Fibroblast of lung (primary cell): Measurements from ENCODE around the gene ZSCAN1. TPM values are rescaled to one million over a fixed set of nuclear protein-coding genes. Genes with fewer than 3 reads are reported as not detected.

ENCODE experiments used
- DNase-seq, 2 donors: peaks; one replicate each; pipeline versions ENCODE4 v3.0.0 to v3.0.0-alpha.2; 2010; ENCODE audit warnings: low read depth in 2 of 2
- H2AFZ ChIP-seq: 2 replicates; pipeline ENCODE4 v1.5.1; 2012; ENCODE audit warnings: low read length, control low read depth, inconsistent platforms
- H3K27ac ChIP-seq: 2 replicates; pipeline ENCODE4 v1.5.1; 2011; ENCODE audit warnings: low read length, control low read depth; ENCODE audit not compliant: insufficient read depth
- H3K27me3 ChIP-seq: 2 replicates; pipeline ENCODE4 v1.5.1; 2011; ENCODE audit warnings: mild to moderate bottlenecking, low read length; ENCODE audit not compliant: control insufficient read depth, insufficient read depth
- H3K36me3 ChIP-seq: 2 replicates; pipeline ENCODE4 v1.5.1; 2011; ENCODE audit warnings: low read length; ENCODE audit not compliant: control insufficient read depth, insufficient read depth
- H3K4me1 ChIP-seq: 2 replicates; pipeline ENCODE4 v1.5.1; 2011; ENCODE audit warnings: low read length; ENCODE audit not compliant: control insufficient read depth, insufficient read depth; ENCODE audit errors: extremely low read depth
- H3K4me2 ChIP-seq: 2 replicates; pipeline ENCODE4 v1.5.1; 2011; ENCODE audit warnings: low read length, control low read depth; ENCODE audit not compliant: insufficient read depth; ENCODE audit errors: extremely low read depth
- H3K4me3 ChIP-seq, 4 experiments: fragments of 200-600 bp in 1 of 4; sonication (generic) in 1 of 4; replicated peaks in 1 of 4; 2 replicates each; pipeline ENCODE4 v1.5.1; 2011 to 2016; ENCODE audit warnings: low read length in 4 of 4, low read depth in 3 of 4, mild to moderate bottlenecking in 3 of 4, control low read depth in 2 of 4, inconsistent platforms in 1 of 4, mixed read lengths in 1 of 4; ENCODE audit not compliant: insufficient read depth in 1 of 4; ENCODE audit errors: control extremely low read depth in 1 of 4
- H3K79me2 ChIP-seq: 2 replicates; pipeline ENCODE4 v1.5.1; 2012; ENCODE audit warnings: mild to moderate bottlenecking, low read length, inconsistent platforms; ENCODE audit not compliant: control insufficient read depth, insufficient read depth
- H3K9ac ChIP-seq: 2 replicates; pipeline ENCODE4 v1.5.1; 2011; ENCODE audit warnings: mild to moderate bottlenecking, low read length, control low read depth; ENCODE audit not compliant: insufficient read depth
- H3K9me3 ChIP-seq: 2 replicates; pipeline ENCODE4 v1.5.1; 2012; ENCODE audit warnings: low read depth, low read length; ENCODE audit not compliant: control insufficient read depth, insufficient read depth
- H4K20me1 ChIP-seq: 2 replicates; pipeline ENCODE4 v1.5.1; 2011; ENCODE audit warnings: low read length; ENCODE audit not compliant: control insufficient read depth, insufficient read depth; ENCODE audit errors: extremely low read depth
- EZH2 ChIP-seq: IDR thresholded peaks from 2 replicates; pipeline ENCODE4 v1.5.1; 2012; ENCODE audit warnings: low read length, control low read depth, mild to moderate bottlenecking; ENCODE audit errors: missing control alignments
- polyA plus RNA-seq, 2 donors: library from polyadenylated mRNA; depleted of rRNA in 1 of 2; stranded (reverse) in 1 of 2; unstranded in 1 of 2; fragments of >200 nt; gene quantifications; 2 replicates each; pipeline ENCODE4 v1.2.1, GENCODE V29; 2011 to 2012; ENCODE audit warnings: missing spikeins in 1 of 2
- total RNA-seq: library from RNA; depleted of rRNA; stranded (reverse); fragments of >200 nt; gene quantifications from 2 replicates; pipeline ENCODE4 v1.2.1, GENCODE V29; 2014
- TF ChIP-seq, protein P1 (sequence below), 2 donors: IDR thresholded peaks in 1 of 2; conservative IDR thresholded peaks in 1 of 2; 1 replicate in 1 of 2; 2 replicates in 1 of 2; pipeline ENCODE4 v1.5.1; 2011 to 2012; ENCODE audit warnings: low read length in 2 of 2, control low read depth in 1 of 2, inconsistent platforms in 1 of 2, low read depth in 1 of 2, mild to moderate bottlenecking in 1 of 2

The ZSCAN1 gene
- total and polyA plus RNA-seq, 2 donors (not counting 1 experiment from before 2014, with no cell fraction given): not detected

DNA sequence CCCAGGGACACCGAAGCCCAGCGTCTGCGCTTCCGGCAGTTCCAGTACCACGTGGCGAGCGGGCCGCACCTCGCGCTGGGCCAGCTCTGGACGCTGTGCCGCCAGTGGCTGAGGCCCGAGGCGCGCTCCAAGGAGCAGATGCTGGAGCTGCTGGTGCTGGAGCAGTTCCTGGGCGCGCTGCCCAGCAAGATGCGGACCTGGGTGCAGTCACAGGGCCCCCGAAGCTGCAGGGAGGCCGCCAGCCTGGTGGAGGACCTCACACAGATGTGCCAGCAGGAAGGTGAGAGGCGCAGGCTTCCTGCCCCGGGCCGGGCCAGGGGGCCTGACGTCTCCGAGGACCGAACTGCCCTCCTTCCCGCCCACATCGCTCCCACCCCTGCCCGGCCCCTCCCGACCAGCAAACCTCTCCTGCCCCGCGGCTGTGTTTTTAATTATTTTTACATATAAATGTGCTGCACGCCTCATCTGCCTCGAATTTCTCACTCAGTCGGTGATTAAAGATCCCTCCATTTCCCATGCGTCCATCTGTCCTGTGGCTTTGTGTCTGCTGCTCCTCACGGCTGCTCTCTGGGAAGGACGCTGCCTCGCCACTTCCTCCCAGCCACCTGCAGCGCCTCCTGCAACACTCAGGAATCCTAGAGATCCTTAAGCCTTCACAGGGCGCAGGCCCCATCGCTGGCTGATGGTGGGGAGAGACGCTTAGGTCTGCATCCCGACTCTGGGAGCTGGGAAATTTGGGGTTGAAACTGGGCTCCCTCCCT lies 4.3 kb downstream of the ZSCAN1 start:
- no peak overlapping the region for H3K4me2 ChIP-seq
- no peaks in the 10 kb centered on the region for H3K79me2 ChIP-seq
- no peaks in the 10 kb centered on the region for H3K9me3 ChIP-seq
- H3K27me3 ChIP-seq: no peaks in the 10 kb centered on the region
- H3K27ac ChIP-seq: no peak overlapping the region
- H3K9ac ChIP-seq: no peak overlapping the region
- H3K4me3 ChIP-seq: no peak overlapping the region
- H4K20me1 ChIP-seq: no peaks in the 10 kb centered on the region
- no peak overlapping the region for H2AFZ ChIP-seq
- no peaks in the 10 kb centered on the region for H3K36me3 ChIP-seq
- H3K4me1 ChIP-seq: no peaks in the 10 kb centered on the region
- DNase-seq: no peak
- TF ChIP-seq EZH2: no peak
- TF ChIP-seq, protein P1, sequence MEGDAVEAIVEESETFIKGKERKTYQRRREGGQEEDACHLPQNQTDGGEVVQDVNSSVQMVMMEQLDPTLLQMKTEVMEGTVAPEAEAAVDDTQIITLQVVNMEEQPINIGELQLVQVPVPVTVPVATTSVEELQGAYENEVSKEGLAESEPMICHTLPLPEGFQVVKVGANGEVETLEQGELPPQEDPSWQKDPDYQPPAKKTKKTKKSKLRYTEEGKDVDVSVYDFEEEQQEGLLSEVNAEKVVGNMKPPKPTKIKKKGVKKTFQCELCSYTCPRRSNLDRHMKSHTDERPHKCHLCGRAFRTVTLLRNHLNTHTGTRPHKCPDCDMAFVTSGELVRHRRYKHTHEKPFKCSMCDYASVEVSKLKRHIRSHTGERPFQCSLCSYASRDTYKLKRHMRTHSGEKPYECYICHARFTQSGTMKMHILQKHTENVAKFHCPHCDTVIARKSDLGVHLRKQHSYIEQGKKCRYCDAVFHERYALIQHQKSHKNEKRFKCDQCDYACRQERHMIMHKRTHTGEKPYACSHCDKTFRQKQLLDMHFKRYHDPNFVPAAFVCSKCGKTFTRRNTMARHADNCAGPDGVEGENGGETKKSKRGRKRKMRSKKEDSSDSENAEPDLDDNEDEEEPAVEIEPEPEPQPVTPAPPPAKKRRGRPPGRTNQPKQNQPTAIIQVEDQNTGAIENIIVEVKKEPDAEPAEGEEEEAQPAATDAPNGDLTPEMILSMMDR (conservative IDR thresholded peaks at IDR 0.05 in 1 of 2, IDR thresholded peaks at IDR 0.05 in 1 of 2; ENCODE audit: low read depth in 1 of 2, low read length in 2 of 2): no peak

DNA sequence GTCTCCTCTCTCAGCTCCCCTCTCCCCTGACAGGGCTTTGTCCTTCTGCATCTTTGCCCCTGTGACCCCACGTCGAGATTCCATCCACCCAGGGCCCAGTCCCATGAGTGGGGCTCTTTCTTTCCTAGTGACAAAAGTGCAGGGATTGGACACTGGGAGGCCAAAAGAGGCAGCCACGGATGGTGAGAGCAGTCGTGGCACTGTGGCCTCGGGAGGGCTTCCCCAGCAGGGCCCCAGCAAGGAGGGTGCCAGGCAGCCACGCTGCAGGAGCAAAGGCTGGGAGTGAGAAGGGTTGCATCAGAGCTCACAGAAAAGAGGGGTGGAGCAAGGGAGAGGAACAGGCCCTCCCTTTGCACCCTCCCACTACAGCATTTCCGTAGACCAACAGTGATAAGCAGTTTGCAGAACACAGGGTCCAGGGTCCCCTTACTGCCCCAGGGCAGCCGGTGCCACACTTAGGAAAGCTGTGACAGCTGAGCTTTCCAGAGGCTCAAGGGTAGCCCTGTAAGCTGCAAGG lies 4.9 kb downstream of the ZSCAN1 start:
- H3K4me1 ChIP-seq: no peaks in the 10 kb centered on the region
- TF ChIP-seq, protein P1 (conservative IDR thresholded peaks at IDR 0.05 in 1 of 2, IDR thresholded peaks at IDR 0.05 in 1 of 2; ENCODE audit: low read depth in 1 of 2, low read length in 2 of 2): no peak
- TF ChIP-seq EZH2: no peak
- no peaks in the 10 kb centered on the region for H3K79me2 ChIP-seq
- H4K20me1 ChIP-seq: no peaks in the 10 kb centered on the region
- no peaks in the 10 kb centered on the region for H3K9me3 ChIP-seq
- H3K36me3 ChIP-seq: no peaks in the 10 kb centered on the region
- no peak overlapping the region for H3K4me2 ChIP-seq
- H3K9ac ChIP-seq: no peak overlapping the region
- no peak overlapping the region for H3K27ac ChIP-seq
- no peak overlapping the region for H2AFZ ChIP-seq
- H3K4me3 ChIP-seq: no peak overlapping the region
- DNase-seq: no peak
- H3K27me3 ChIP-seq: no peaks in the 10 kb centered on the region

DNA sequence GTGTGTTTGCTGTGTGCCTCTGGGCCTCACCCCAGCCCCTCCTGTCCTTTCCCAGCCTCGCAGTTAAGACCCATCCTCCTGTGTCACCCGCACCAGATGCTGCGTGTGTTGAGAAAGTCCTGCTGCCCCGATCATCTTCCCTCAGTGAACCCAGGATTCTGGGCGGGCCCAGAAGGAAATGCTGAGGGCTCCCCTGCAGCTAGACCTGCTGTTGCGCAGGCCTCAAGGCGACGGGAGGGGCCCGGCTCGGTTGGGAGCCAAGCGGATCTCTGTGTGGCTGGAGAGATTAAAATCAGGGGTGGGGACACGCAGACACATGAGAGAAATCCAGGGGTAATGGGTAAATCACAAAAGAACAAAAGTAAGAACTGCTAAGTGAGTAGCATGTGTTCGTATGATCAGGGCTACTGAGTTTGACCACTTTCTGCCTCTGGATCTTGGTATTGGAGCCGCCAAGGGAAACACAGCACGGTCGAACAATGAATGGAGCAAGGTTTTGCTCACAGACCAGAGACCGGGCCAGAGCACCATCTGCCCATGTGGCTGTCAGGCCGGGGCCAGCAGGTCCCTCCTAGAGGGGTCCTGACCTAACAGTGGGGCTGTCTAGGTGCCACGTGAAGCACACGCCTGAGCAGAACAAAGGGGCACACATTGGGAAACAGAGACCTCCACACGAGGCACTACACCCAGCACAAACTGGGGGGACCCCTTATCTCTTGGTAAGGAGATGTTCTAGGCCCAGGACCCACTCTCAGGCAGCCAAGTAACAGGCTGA lies 7.1 kb downstream of the ZSCAN1 start:
- Histone ChIP-seq H4K20me1 (no peaks in the 10 kb centered on the region), H3K9me3 (no peaks in the 10 kb centered on the region)

More for the DNA sequence above, 7.1 kb downstream of the ZSCAN1 start:
- Histone ChIP-seq H3K4me2 (no peak overlapping the region), H3K9ac (no peak overlapping the region), H3K4me1 (no peaks in the 10 kb centered on the region), H3K4me3 (no peak overlapping the region), H3K36me3 (no peaks in the 10 kb centered on the region), H3K79me2 (no peaks in the 10 kb centered on the region), H3K27me3 (no peaks in the 10 kb centered on the region), H2AFZ (no peak overlapping the region), H3K27ac (no peak overlapping the region)
- no peak for DNase-seq
- TF ChIP-seq, protein P1 (conservative IDR thresholded peaks at IDR 0.05 in 1 of 2, IDR thresholded peaks at IDR 0.05 in 1 of 2; ENCODE audit: low read depth in 1 of 2, low read length in 2 of 2): no peak
- TF ChIP-seq EZH2: no peak
